ENCODE data around the gene ARHGEF11. TPM values are rescaled to one million over a fixed set of nuclear protein-coding genes. Genes with fewer than 3 reads are reported as not detected.

Gene ARHGEF11
- total and polyA plus RNA-seq, 2 of the 4 experiments (the other 2 are of a cell fraction) = 16.8 to 17.2 TPM

- no peak overlapping the region for H2AK9ac ChIP-seq (replicated peaks; ENCODE audit: low read depth, low read length, poor library complexity)
- H2AFZ ChIP-seq (replicated peaks; ENCODE audit: low read length, poor library complexity) = no peak overlapping the region
- no peak overlapping the region for H4K8ac ChIP-seq (ENCODE audit: low read depth in 2 of 2, low read length in 2 of 2)
- H3K27me3 ChIP-seq (ENCODE audit: control insufficient read depth, insufficient read depth, low read length) = peaks cover 9% of the 10 kb centered on the region
- H4K20me1 ChIP-seq (ENCODE audit: insufficient read depth, low read length) = no peaks in the 10 kb centered on the region
- no peak overlapping the region for H3K4me2 ChIP-seq (ENCODE audit: low read depth, low read length)
- no TSS peak for BruUV-seq (replicated peaks)
- H3K36me3 ChIP-seq (ENCODE audit: control insufficient read depth, insufficient read depth, low read length) = no peaks in the 10 kb centered on the region
- no peak overlapping the region for H3K56ac ChIP-seq (ENCODE audit: extremely low read depth, insufficient read depth, low read length)
- intact Hi-C loops (cut with micrococcal nuclease) (no loop called here), dilution Hi-C loops (cut with HindIII; ENCODE audit: low sequenced_read_pairs, unreplicated experiment) (no loop called here), in situ Hi-C loops (cut with MboI; ENCODE audit: low sequenced_read_pairs) (no loop called here)
- H3K4ac ChIP-seq (ENCODE audit: low read depth, low read length) = no peak overlapping the region
- CTCF ChIA-PET = interaction anchor here (0.6 to 4.7 kb wide), 4 partner anchors 13 to 148 kb away, joined by 3 to 88 read pairs (median 5); no protein-coding TSS in a partner anchor
- H2AK5ac ChIP-seq (ENCODE audit: low read depth, low read length) = no peak overlapping the region
- POLR2A ChIA-PET (ENCODE audit: unreplicated experiment) = interaction anchor here (0.6 kb wide), 1 partner anchor 70 kb away, joined by 3 read pairs; no protein-coding TSS in a partner anchor
- H3K9me1 ChIP-seq (ENCODE audit: insufficient read depth, low read length) = no peaks in the 10 kb centered on the region
- TF ChIP-seq CTCF (conservative IDR thresholded peaks at IDR 0.05; ENCODE audit: low read depth, low read length) = no peak
- TF ChIP-seq, protein P1, sequence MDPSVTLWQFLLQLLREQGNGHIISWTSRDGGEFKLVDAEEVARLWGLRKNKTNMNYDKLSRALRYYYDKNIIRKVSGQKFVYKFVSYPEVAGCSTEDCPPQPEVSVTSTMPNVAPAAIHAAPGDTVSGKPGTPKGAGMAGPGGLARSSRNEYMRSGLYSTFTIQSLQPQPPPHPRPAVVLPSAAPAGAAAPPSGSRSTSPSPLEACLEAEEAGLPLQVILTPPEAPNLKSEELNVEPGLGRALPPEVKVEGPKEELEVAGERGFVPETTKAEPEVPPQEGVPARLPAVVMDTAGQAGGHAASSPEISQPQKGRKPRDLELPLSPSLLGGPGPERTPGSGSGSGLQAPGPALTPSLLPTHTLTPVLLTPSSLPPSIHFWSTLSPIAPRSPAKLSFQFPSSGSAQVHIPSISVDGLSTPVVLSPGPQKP (IDR thresholded peaks at IDR 0.05; ENCODE audit: borderline replicate concordance, low read depth, low read length) = no peak
- no peak for TF ChIP-seq CEBPB (IDR thresholded peaks at IDR 0.05; ENCODE audit: low read depth, low read length)
- TF ChIP-seq FOS (IDR thresholded peaks at IDR 0.05; ENCODE audit: low read depth, low read length) = no peak
- TF ChIP-seq MAZ (IDR thresholded peaks at IDR 0.05; ENCODE audit: borderline replicate concordance, low read depth, low read length) = no peak
- TF ChIP-seq BHLHE40 (IDR thresholded peaks at IDR 0.05; ENCODE audit: low read depth, low read length) = no peak
- TF ChIP-seq MXI1 (IDR thresholded peaks at IDR 0.05; ENCODE audit: borderline replicate concordance, low read depth, low read length) = no peak
- TF ChIP-seq POLR2A (IDR thresholded peaks at IDR 0.05; ENCODE audit: low read depth, low read length) = no peak
- TF ChIP-seq CHD1 (IDR thresholded peaks at IDR 0.05; ENCODE audit: low read depth, low read length) = no peak
- TF ChIP-seq SMC3 (IDR thresholded peaks at IDR 0.05; ENCODE audit: low read depth, low read length) = no peak
- TF ChIP-seq, protein P2, sequence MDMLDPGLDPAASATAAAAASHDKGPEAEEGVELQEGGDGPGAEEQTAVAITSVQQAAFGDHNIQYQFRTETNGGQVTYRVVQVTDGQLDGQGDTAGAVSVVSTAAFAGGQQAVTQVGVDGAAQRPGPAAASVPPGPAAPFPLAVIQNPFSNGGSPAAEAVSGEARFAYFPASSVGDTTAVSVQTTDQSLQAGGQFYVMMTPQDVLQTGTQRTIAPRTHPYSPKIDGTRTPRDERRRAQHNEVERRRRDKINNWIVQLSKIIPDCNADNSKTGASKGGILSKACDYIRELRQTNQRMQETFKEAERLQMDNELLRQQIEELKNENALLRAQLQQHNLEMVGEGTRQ (IDR thresholded peaks at IDR 0.05; ENCODE audit: low read depth, low read length) = no peak
- no peak for TF ChIP-seq RCOR1 (IDR thresholded peaks at IDR 0.05; ENCODE audit: insufficient replicate concordance, low read length)
- no peak for TF ChIP-seq RFX5 (IDR thresholded peaks at IDR 0.05; ENCODE audit: low read depth, low read length)
- no peak for TF ChIP-seq MAFK (IDR thresholded peaks at IDR 0.05; ENCODE audit: low read depth, low read length)
- no peak for TF ChIP-seq NFE2L2 (IDR thresholded peaks at IDR 0.05; ENCODE audit: low read depth, low read length)
- DNase-seq (no peak), ATAC-seq (ENCODE audit: low read depth) (no peak)
- H4K91ac ChIP-seq (ENCODE audit: insufficient read depth, low read depth, low read length) = no peak overlapping the region
- H3K4me3 ChIP-seq (ENCODE audit: insufficient read depth, low read depth, low read length) = no peak overlapping the region
- H2BK120ac ChIP-seq (ENCODE audit: low read depth, low read length) = no peak overlapping the region
- no peaks in the 10 kb centered on the region; the same call in 1 of the 2 replicates for H3K4me1 ChIP-seq (ENCODE audit: control insufficient read depth, insufficient read depth, low read length)
- no peak overlapping the region for H4K5ac ChIP-seq (ENCODE audit: low read depth, low read length)
- H2BK5ac ChIP-seq (ENCODE audit: low read depth, low read length, poor library complexity, severe bottlenecking) = no peak overlapping the region
- no peak overlapping the region for H3K9ac ChIP-seq (ENCODE audit: low read depth, low read length)
- no CpG with 5 or more reads among the region's 5 CpGs for WGBS, 2 experiments (ENCODE audit: extremely low coverage in 2 of 2, insufficient read length in 1 of 2)
- H3K14ac ChIP-seq (replicated peaks; ENCODE audit: low read depth, low read length) = no peak overlapping the region
- no peak overlapping the region for H2BK15ac ChIP-seq (ENCODE audit: low read depth, low read length)
- H3K23ac ChIP-seq (ENCODE audit: low read depth, low read length) = no peak overlapping the region
- no peak overlapping the region for H3K27ac ChIP-seq (ENCODE audit: insufficient read depth, low read length)
- no peaks in the 10 kb centered on the region for H3K79me1 ChIP-seq (ENCODE audit: low read depth in 1 of 2, low read length in 2 of 2)
- H2BK20ac ChIP-seq (ENCODE audit: low read depth, low read length) = no peak overlapping the region
- no peak overlapping the region for H3K18ac ChIP-seq (ENCODE audit: low read depth, low read length)
- no peaks in the 10 kb centered on the region for H3K9me3 ChIP-seq (ENCODE audit: control insufficient read depth, insufficient read depth, low read length)
These were observed 41.5 kb upstream of the ARHGEF11 start for GRCh38 chr1:157087030-157087429.

Measured in IMR-90 (cell line).